GM12801 (cell line): ENCODE data around the gene IL24.

Source experiments
- TF ChIP-seq, protein P1 (sequence below): IDR thresholded peaks from one replicate; pipeline ENCODE4 v1.5.1; 2011; ENCODE audit warnings: control low read depth; ENCODE audit not compliant: insufficient read length; ENCODE audit errors: extremely low read depth

Gene IL24, protein sequence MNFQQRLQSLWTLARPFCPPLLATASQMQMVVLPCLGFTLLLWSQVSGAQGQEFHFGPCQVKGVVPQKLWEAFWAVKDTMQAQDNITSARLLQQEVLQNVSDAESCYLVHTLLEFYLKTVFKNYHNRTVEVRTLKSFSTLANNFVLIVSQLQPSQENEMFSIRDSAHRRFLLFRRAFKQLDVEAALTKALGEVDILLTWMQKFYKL

DNA sequence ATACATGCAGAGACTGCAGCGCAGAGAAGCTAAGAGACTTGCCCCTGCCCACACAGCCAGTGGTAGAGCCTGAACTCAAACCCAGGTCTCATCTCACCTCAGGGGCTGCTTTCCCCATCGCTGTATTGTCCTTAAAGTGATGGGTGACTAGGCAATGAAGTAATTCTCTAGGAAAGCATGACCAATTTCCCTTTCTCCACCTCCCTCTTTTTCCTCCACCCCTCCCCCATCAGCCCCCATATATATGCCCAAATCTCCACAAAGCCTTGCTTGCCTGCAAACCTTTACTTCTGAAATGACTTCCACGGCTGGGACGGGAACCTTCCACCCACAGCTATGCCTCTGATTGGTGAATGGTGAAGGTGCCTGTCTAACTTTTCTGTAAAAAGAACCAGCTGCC, at the start of gene IL24:
TSS of gene IL24 (plus strand) at position 269 of the 400 bp plus-strand sequence. CDS start 390 bp downstream, outside the sequence.
- TF ChIP-seq, protein P1, sequence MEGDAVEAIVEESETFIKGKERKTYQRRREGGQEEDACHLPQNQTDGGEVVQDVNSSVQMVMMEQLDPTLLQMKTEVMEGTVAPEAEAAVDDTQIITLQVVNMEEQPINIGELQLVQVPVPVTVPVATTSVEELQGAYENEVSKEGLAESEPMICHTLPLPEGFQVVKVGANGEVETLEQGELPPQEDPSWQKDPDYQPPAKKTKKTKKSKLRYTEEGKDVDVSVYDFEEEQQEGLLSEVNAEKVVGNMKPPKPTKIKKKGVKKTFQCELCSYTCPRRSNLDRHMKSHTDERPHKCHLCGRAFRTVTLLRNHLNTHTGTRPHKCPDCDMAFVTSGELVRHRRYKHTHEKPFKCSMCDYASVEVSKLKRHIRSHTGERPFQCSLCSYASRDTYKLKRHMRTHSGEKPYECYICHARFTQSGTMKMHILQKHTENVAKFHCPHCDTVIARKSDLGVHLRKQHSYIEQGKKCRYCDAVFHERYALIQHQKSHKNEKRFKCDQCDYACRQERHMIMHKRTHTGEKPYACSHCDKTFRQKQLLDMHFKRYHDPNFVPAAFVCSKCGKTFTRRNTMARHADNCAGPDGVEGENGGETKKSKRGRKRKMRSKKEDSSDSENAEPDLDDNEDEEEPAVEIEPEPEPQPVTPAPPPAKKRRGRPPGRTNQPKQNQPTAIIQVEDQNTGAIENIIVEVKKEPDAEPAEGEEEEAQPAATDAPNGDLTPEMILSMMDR = no peak

DNA sequence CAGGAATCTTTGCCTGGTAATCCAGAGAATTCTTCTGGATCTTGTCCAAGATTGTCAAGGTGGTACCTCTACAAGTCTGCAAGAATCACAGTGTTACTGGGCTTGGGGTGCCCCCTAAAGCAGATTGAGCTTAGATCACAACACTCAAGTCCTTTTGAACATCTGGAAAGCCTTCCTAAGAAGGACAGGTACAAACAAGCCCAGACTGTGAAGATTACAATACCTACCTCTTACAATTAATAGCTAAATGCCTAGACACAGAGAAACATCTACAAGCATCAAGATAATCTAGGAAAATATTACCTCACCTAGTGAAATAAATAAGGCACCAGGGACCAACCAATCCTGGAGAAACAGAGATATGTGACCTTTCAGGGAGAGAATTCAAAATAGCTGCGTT, 49.3 kb upstream of the IL24 start:
- TF ChIP-seq, protein P1 = no peak

DNA sequence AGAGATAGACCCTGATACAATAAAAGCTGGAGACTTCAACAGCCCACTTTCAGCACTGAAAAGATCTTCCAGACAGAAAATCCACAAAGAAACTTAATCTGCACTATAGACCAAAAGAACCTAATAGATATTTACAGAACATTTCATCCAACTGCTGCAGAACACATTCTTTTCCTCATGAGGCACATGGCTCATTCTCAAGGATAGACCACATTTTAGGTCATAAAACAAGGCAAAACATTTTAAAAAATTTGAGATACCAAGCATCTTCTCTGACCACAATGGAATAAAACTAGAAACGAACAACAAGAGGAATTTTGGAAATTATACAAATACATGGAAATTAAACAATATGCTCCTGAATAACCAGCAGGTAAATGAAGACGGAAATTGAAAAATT, 46.8 kb upstream of the IL24 start:
- TF ChIP-seq, protein P1 = no peak

DNA sequence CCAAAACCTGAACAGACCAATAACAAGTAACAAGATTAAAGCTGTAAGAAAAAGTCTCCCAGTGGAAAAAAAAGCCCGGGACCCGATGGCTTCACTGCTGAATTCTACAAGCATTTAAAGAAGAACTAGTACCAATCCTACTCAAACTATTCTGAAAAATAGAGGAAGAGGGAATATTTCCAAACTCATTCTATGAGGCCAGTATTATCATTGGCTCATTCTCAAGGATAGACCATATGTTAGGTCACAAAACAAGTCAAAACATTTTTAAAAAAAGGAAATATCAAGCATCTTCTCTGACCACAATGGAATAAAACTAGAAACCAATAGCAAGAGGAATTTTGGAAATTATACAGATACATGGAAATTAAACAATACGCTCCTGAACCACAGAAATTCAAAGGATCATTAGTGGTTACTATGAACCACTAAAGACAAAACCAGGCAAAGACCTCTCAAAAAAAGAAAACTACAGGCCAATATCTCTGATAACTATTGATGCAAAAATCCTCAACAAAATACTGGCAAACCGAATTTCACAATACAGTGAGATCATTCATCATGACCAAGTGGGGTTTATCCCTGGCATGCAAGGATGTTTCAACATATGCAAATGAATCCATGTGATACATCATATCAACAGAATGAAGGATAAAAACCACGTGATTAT, 45.8 kb upstream of the IL24 start:
- TF ChIP-seq, protein P1 = no peak

DNA sequence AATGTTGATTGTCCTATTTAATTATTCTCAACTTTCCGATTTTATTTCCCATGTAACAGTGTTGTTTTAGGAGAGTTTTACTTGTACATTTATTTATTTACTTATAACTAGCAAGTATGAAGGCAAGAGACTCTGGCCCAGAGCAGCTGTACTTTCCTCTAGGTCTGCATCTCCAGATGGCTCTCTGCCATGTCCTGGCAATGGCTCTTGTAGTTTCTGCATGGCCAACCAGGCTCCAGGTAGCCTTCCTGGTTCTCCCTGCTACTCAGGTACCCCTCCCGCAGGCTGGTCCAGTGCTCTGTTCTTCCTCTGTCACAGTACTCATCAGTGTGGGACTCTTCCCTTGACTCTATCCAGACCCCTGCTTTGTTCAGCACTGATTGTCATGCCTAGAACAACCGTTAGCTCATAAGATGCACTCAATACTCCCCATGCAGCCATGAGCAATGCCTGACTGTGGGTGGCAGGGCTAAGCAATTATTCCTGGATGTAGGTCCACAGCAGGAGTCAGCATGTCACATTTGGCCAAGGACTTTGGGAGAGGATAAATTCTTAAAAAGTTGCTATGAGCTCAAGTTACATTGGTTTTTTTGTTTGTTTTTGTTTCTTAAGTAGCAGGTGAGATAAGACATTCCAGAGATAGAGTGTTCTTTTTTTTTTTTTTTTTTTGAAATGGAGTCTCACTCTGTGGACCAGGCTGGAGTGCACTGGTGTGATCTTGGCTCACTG, 42.7 kb upstream of the IL24 start:
- TF ChIP-seq, protein P1 = no peak

DNA sequence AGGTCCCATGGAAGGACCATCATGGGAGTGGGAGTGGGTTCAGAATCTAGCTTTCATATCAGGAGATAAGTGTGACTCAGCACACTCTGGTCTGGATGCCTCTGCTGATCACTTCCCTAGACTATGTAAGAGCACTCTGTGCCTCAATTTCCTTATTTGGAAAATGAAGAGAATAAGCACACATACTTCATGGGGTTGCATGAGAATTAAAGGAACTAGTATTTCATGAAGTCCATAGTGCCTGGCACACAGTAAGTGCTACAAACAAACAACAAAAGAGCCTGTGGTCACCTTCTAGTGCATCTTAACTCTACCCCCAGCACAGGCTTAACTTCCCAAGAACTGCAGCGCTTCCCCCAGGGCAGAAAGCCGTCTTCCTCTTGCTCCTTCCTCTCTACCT, 41.4 kb upstream of the IL24 start:
- TF ChIP-seq, protein P1 = no peak

DNA sequence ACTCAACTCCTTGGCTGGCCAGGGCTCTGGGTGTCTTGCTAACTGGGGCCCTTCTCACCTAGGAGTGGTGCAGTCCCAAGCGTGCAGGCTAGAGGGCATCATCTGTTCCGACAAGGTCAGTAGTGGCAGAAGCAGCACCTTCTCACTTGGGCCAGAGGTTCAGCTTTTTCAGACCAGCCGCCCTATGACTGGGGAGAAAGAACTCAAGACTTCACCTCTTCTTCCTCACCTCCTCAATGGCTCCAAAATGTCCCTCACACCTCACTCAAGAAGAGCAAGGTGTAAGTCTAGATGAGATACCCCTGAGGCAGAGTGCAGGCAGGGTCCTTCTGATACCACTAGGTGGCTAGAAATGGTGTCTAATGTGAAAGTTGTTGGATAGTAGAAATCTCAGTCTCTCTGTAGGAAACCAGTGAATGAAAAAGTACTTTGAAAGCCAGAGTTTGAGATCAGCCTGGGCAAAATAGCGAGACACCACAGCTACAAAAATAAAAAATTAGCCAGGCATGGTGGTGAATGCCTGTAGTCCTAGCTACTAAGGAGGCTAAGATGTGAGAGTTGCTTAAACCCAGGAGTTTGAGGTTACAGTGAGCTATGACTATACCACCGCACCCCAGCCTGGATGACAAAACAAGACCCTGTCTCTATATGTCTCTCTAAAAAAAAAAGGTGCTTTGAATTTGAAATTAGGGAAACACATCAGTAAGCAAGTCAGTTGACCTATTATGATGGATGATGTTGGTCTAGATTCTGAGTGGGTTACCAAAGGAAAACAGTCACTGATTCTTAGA, 40.4 kb upstream of the IL24 start:
- TF ChIP-seq, protein P1 = no peak
